Activated CD4-positive, alpha-beta T cell treated with anti-CD3 and anti-CD28 coated beads, Interleukin-2, amount 10 ng/mL, durations not matched to agents 24 days and 14 days (primary cell): ENCODE results near the gene RTN1. TPM values are rescaled to one million over a fixed set of nuclear protein-coding genes. Genes with fewer than 3 reads are reported as not detected.

Experiments
- DNase-seq: peaks from one replicate; pipeline ENCODE4 v3.0.0; 2022
- H3K27ac Mint-ChIP-seq: one replicate; pipeline ENCODE4 v1.8.0; 2022; ENCODE audit warnings: mild to moderate bottlenecking, mixed read lengths
- H3K27me3 Mint-ChIP-seq: one replicate; pipeline ENCODE4 v1.8.0; 2022; ENCODE audit warnings: mixed read lengths
- H3K36me3 Mint-ChIP-seq: one replicate; pipeline ENCODE4 v1.8.0; 2022; ENCODE audit warnings: low read depth, mild to moderate bottlenecking, mixed read lengths
- H3K4me1 Mint-ChIP-seq: one replicate; pipeline ENCODE4 v1.8.0; 2021; ENCODE audit warnings: mixed read lengths
- H3K4me3 Mint-ChIP-seq: one replicate; pipeline ENCODE4 v1.8.0; 2022; ENCODE audit warnings: mild to moderate bottlenecking, moderate library complexity, mixed read lengths
- H3K9me3 Mint-ChIP-seq: one replicate; pipeline ENCODE4 v1.8.0; 2021; ENCODE audit warnings: mixed read lengths
- intact Hi-C: fragments of 100-400 bp; cut with micrococcal nuclease; formaldehyde crosslinking; loops from one replicate; pipeline ENCODE4 v1.15.1; 2023
- total RNA-seq: library from RNA; stranded (reverse); gene quantifications from 2 replicates; pipeline ENCODE4 v1.2.3, GENCODE V29; 2022

Gene RTN1
- total RNA-seq, 1 donor from 2014 or later, result not detected

- intact Hi-C loops, result no loop called here
- Mint-ChIP-seq H3K4me1 (no peaks in the 10 kb centered on the region), H3K4me3 (no peak overlapping the region), H3K27me3 (no peaks in the 10 kb centered on the region), H3K27ac (no peak overlapping the region), H3K9me3 (no peaks in the 10 kb centered on the region), H3K36me3 (no peaks in the 10 kb centered on the region)
- DNase-seq, result no peak
Measured at GRCh38 chr14:59788176-59788575, 82.4 kb downstream of the RTN1 start.

DNA sequence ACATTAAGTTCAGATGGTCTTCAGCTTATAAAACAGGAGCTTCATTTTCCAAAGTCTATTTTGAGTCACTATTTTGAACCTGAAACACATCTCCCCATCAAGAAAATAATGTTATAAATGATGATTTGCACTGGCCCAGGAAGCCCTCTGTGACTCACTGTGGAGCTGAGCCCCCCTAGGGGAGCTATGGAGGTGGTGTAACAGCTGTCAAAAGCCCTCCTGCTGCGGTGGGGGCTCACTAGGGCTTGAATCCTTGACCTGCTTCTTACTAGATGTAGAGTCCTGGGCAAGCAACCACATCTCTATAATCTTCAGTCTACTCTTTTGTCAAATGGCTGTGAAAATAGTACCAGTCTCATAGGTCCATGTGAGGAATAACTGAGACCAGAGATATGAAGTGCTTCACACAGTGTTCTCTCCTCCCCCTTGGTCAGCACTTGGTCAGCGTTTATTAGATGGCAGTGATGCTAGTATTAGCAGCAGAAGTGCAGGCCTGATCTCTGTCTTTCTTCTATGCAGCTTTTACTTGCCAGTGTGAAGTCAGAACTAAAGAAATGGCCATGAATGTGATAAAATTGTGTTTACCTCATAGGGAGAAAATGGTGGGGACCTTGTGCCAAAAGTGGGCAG is 83.4 kb downstream of the RTN1 start:
- H3K27me3 Mint-ChIP-seq, result no peaks in the 10 kb centered on the region
- intact Hi-C loops, result no loop called here
- H3K9me3 Mint-ChIP-seq, result no peaks in the 10 kb centered on the region
- no peaks in the 10 kb centered on the region for H3K36me3 Mint-ChIP-seq
- H3K4me1 Mint-ChIP-seq, result no peaks in the 10 kb centered on the region
- H3K27ac Mint-ChIP-seq, result no peak overlapping the region
- DNase-seq, result no peak
- H3K4me3 Mint-ChIP-seq, result no peak overlapping the region

- Mint-ChIP-seq H3K9me3 (no peaks in the 10 kb centered on the region), H3K27me3 (no peaks in the 10 kb centered on the region), H3K4me1 (no peaks in the 10 kb centered on the region), H3K27ac (no peak overlapping the region), H3K36me3 (no peaks in the 10 kb centered on the region), H3K4me3 (no peak overlapping the region)
- intact Hi-C loops, result no loop called here
- DNase-seq, result no peak
Measured at GRCh38 chr14:59785629-59786028, 84.9 kb downstream of the RTN1 start.

DNA sequence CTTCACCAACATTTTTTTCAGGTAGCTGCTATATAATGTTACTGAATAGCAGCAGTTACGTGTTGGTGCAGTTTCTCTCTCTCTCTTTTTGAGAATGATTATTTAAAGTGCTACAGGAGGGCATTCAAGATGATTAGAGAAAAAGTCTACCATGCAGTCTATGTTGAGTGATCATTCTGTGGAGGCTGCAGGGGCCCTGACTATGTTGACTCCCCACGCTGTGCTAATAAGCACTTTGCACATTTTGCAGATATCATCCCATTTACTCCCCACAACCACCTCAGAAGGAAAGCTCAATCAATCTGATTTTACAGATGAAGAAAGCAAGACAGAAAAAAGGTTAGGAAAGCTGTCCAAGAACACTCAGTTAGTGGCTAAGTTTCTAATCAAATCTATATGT is 87.8 kb downstream of the RTN1 start:
- Mint-ChIP-seq H3K4me3 (no peak overlapping the region), H3K27me3 (no peaks in the 10 kb centered on the region), H3K9me3 (no peaks in the 10 kb centered on the region), H3K4me1 (no peaks in the 10 kb centered on the region), H3K27ac (no peak overlapping the region), H3K36me3 (no peaks in the 10 kb centered on the region)
- intact Hi-C loops, result no loop called here
- peak; percentile 20 for DNase-seq

DNA sequence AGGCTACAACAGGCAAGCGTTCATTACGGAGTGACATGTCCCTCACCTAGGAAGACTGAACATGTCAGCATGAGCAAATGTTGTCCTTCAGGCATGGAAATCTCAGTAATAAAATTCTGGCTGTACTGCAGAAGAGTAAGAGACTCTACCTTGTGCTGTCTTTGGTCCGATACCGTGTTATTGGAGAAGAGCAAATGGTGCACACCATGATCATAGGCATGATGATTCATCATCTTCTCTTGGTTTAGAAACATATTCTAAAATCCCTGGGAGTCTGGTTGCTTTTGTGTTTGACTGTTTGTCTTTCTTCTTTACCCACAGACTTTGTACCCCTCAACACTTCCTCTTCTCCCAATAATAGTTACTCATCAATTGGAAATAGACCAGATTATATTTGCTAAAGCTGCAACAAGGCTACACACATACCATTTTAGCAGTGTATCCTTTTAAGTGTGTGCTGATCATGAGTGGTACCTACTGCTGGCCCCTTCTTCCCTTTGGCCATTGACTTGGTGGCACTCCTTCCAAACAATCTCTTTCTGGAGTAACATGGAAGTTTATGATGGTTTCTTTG is 93.5 kb downstream of the RTN1 start:
- DNase-seq, result no peak
- intact Hi-C loops, result no loop called here
- H3K4me3 Mint-ChIP-seq, result no peak overlapping the region
- no peaks in the 10 kb centered on the region for H3K27me3 Mint-ChIP-seq
- no peak overlapping the region for H3K27ac Mint-ChIP-seq
- H3K36me3 Mint-ChIP-seq, result no peaks in the 10 kb centered on the region
- H3K9me3 Mint-ChIP-seq, result no peaks in the 10 kb centered on the region
- no peaks in the 10 kb centered on the region for H3K4me1 Mint-ChIP-seq

GRCh38 chr14:59776468-59776867 is 94.1 kb downstream of the RTN1 start:
- Mint-ChIP-seq H3K4me3 (no peak overlapping the region), H3K4me1 (no peaks in the 10 kb centered on the region)

DNA sequence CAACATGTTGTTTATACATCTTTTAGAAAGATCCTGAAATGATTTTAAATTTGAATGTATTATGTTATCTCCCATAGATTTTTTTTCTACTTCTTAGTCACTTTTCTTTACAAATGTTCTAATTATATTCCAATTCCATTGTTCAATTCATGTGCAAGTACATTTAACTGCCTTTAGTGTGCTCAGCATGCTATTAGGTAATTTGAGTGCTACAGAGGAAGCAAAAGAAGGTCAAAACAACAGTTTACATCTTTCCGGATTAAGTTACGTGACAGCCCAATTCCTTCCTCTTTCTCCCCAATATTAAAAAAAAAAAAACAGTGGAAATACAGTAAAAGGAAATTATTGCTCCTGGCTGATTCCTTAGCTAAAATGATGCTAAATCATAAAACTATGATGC is 98.3 kb downstream of the RTN1 start:
- Mint-ChIP-seq H3K27me3 (no peaks in the 10 kb centered on the region), H3K4me1 (no peaks in the 10 kb centered on the region), H3K9me3 (no peaks in the 10 kb centered on the region), H3K27ac (no peak overlapping the region), H3K36me3 (no peaks in the 10 kb centered on the region), H3K4me3 (no peak overlapping the region)
- intact Hi-C loops, result no loop called here
- DNase-seq, result no peak

More at GRCh38 chr14:59776468-59776867, 94.1 kb downstream of the RTN1 start:
- H3K36me3 Mint-ChIP-seq, result no peaks in the 10 kb centered on the region
- intact Hi-C loops, result no loop called here
- H3K27ac Mint-ChIP-seq, result no peak overlapping the region
- no peaks in the 10 kb centered on the region for H3K9me3 Mint-ChIP-seq
- DNase-seq, result no peak
- no peaks in the 10 kb centered on the region for H3K27me3 Mint-ChIP-seq

DNA sequence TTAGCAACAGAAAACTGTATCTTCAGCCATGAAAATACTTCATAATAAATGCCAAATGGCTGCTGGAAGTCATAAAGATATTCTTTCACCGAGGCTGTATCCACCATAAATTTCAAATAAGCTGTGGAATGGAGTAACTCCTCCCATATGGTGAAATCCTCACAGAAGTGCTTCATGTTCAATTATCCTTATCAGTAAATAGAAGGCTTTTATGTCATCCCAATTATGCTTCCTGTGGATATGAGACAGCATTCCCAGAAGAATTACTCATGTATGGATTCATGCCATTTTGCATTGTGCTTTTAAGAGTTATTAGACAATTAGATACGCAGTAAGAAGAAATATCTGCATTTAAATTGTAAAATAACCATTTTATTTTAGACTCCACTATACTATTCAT is 99.0 kb downstream of the RTN1 start:
- Mint-ChIP-seq H3K4me3 (no peak overlapping the region), H3K27me3 (no peaks in the 10 kb centered on the region), H3K36me3 (no peaks in the 10 kb centered on the region), H3K4me1 (no peaks in the 10 kb centered on the region), H3K9me3 (no peaks in the 10 kb centered on the region), H3K27ac (no peak overlapping the region)
- intact Hi-C loops, result no loop called here
- no peak for DNase-seq

- no peak overlapping the region for H3K4me3 Mint-ChIP-seq
- no peaks in the 10 kb centered on the region for H3K36me3 Mint-ChIP-seq
- DNase-seq, result no peak
- H3K27me3 Mint-ChIP-seq, result no peaks in the 10 kb centered on the region
- H3K4me1 Mint-ChIP-seq, result no peaks in the 10 kb centered on the region
- intact Hi-C loops, result no loop called here
- H3K9me3 Mint-ChIP-seq, result no peaks in the 10 kb centered on the region
- H3K27ac Mint-ChIP-seq, result no peak overlapping the region
Measured at GRCh38 chr14:59769586-59769985, 101.0 kb downstream of the RTN1 start.

- intact Hi-C loops, result no loop called here
- no peak for DNase-seq
- H3K27me3 Mint-ChIP-seq, result no peaks in the 10 kb centered on the region
- H3K4me3 Mint-ChIP-seq, result no peak overlapping the region
- no peaks in the 10 kb centered on the region for H3K4me1 Mint-ChIP-seq
- no peaks in the 10 kb centered on the region for H3K9me3 Mint-ChIP-seq
- no peak overlapping the region for H3K27ac Mint-ChIP-seq
- H3K36me3 Mint-ChIP-seq, result no peaks in the 10 kb centered on the region
Measured at GRCh38 chr14:59768855-59769375, 101.7 kb downstream of the RTN1 start.

DNA sequence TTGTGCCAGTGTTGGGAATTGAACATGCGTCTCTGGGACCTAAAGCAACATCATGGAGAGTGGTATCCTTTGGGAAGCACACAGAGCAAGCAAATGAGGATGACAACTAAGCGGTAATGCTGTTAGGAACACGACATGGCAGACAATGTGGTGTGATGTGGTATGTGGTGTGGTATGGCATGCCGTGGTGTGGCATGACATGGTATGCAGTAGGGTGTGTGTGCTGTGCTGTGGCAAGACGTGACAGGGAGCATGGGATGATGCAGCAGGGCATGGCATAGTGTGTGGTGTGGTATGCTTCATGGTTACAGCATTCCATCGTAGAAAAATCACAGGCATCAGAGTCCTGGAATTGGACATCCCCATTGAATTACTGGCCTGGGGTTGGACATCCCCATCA is 108.7 kb downstream of the RTN1 start:
- Mint-ChIP-seq H3K27ac (no peak overlapping the region), H3K4me3 (no peak overlapping the region), H3K9me3 (no peaks in the 10 kb centered on the region), H3K4me1 (no peaks in the 10 kb centered on the region), H3K27me3 (no peaks in the 10 kb centered on the region), H3K36me3 (no peaks in the 10 kb centered on the region)
- DNase-seq, result no peak
- intact Hi-C loops, result no loop called here

DNA sequence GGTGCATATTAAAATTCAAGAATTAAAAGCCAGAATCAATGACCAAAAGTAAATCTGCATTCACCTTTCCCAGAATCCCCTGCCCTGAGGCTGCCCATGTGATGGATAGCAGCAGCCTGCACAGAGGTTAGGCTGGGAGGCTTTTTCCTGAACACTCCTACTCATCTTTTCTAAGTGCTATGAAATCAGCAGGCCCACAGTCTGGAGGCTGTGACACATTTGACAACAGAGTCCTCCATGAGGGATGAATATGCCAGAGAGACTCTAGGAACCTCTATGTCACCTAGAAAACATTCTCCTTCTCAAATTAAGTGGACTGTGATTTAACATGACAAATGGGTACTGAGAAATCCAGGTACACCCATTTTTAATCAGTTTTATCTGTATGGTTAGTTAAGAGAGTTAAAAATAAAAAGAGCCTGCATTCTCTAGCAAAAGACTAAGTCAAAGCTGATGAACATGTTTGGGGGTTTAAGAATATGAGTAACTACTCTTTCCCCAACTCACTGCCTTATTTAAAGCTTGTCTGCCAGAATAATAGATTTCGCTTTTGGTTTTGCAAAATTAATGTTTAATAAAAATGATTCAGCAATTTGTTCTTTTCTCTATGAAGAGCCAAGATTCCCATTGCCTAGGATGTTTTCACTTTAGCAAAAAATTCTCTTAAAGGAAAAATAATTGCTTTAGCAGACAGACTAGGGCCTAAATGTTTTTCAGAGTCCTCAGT is 115.0 kb downstream of the RTN1 start:
- peak; percentile 41 for DNase-seq

GRCh38 chr14:59754256-59754655 is 116.3 kb downstream of the RTN1 start:
- intact Hi-C loops, result no loop called here
- Mint-ChIP-seq H3K36me3 (no peaks in the 10 kb centered on the region), H3K4me3 (no peak overlapping the region), H3K27ac (no peak overlapping the region), H3K4me1 (no peaks in the 10 kb centered on the region), H3K9me3 (no peaks in the 10 kb centered on the region), H3K27me3 (no peaks in the 10 kb centered on the region)
- peak; percentile 1 for DNase-seq

More for the DNA sequence above, 115.0 kb downstream of the RTN1 start:
- no peaks in the 10 kb centered on the region for H3K27me3 Mint-ChIP-seq
- H3K4me1 Mint-ChIP-seq, result no peaks in the 10 kb centered on the region
- H3K9me3 Mint-ChIP-seq, result no peaks in the 10 kb centered on the region
- H3K27ac Mint-ChIP-seq, result no peak overlapping the region
- intact Hi-C loops, result no loop called here
- H3K4me3 Mint-ChIP-seq, result no peak overlapping the region
- no peaks in the 10 kb centered on the region for H3K36me3 Mint-ChIP-seq

GRCh38 chr14:59753512-59753911 is 117.1 kb downstream of the RTN1 start:
- H3K27me3 Mint-ChIP-seq, result no peaks in the 10 kb centered on the region
- H3K36me3 Mint-ChIP-seq, result no peaks in the 10 kb centered on the region
- intact Hi-C loops, result no loop called here
- H3K9me3 Mint-ChIP-seq, result no peaks in the 10 kb centered on the region
- H3K4me3 Mint-ChIP-seq, result no peak overlapping the region
- no peak for DNase-seq
- H3K27ac Mint-ChIP-seq, result no peak overlapping the region
- no peaks in the 10 kb centered on the region for H3K4me1 Mint-ChIP-seq
